ENCODE data around the gene RPH3AL. TPM values are rescaled to one million over a fixed set of nuclear protein-coding genes. Genes with fewer than 3 reads are reported as not detected.

Gene RPH3AL
- total and polyA plus RNA-seq, 5 donors: 4.7 to 11.5 (median 9.1) TPM

- no peaks in the 10 kb centered on the region for H3K4me1 ChIP-seq (ENCODE audit: control insufficient read depth, insufficient read depth, low read length)
- 92% methylated on average over 18 of the region's 18 CpGs for WGBS
- H3K9me3 ChIP-seq (ENCODE audit: control insufficient read depth, low read length): no peaks in the 10 kb centered on the region
- H3K4me3 ChIP-seq (ENCODE audit: low read length): no peak overlapping the region
- ATAC-seq: no peak
- no peak overlapping the region for H3K27ac ChIP-seq (ENCODE audit: low read length)
- no peaks in the 10 kb centered on the region for H3K27me3 ChIP-seq (ENCODE audit: control insufficient read depth, insufficient read depth)
- intact Hi-C loops (cut with DNase I): no loop called here
- peak in 2 of 3 donors; percentile 22 to 25 for DNase-seq
These were observed 62.0 kb downstream of the RPH3AL start for GRCh38 chr17:290626-291025.

GRCh38 chr17:290121-290521 lies 62.5 kb downstream of the RPH3AL start:
- no peaks in the 10 kb centered on the region for H3K4me1 ChIP-seq (ENCODE audit: control insufficient read depth, insufficient read depth, low read length)
- intact Hi-C loops (cut with DNase I): no loop called here
- no peak overlapping the region for H3K4me3 ChIP-seq (ENCODE audit: low read length)
- H3K9me3 ChIP-seq (ENCODE audit: control insufficient read depth, low read length): no peaks in the 10 kb centered on the region
- H3K27ac ChIP-seq (ENCODE audit: low read length): no peak overlapping the region
- 97% methylated on average over 21 of the region's 21 CpGs for WGBS
- DNase-seq (peak in 2 of 3 donors; percentile 32 to 44), ATAC-seq (no peak)
- H3K27me3 ChIP-seq (ENCODE audit: control insufficient read depth, insufficient read depth): no peaks in the 10 kb centered on the region

DNA sequence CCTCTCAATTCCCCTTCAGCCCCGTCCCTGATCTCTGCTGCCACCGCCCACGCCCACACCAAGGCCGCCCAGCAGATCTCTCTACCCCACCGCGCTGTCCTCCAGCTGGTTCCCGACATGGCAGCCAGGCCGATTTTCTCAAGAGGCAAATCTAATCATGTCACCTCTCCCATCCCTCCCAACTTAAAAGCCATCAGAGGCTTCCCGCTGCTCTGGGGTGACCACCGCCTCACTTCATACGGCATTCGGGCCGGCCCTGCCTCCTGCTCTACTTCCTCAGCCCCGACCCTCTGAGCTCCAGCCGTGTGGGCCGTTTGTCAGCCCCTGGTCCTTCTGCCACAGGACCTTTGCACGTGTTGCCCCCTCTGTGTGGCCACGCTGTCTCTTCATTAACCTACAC lies 63.2 kb downstream of the RPH3AL start:
- no peak overlapping the region for H3K4me3 ChIP-seq (ENCODE audit: low read length)
- DNase-seq (peak in 1 of 3 donors; percentile 19), ATAC-seq (no peak)
- no peak overlapping the region for H3K27ac ChIP-seq (ENCODE audit: low read length)
- intact Hi-C loops (cut with DNase I): no loop called here
- no peaks in the 10 kb centered on the region for H3K9me3 ChIP-seq (ENCODE audit: control insufficient read depth, low read length)
- 91% methylated on average over 18 of the region's 18 CpGs for WGBS
- H3K4me1 ChIP-seq (ENCODE audit: control insufficient read depth, insufficient read depth, low read length): no peaks in the 10 kb centered on the region
- no peaks in the 10 kb centered on the region for H3K27me3 ChIP-seq (ENCODE audit: control insufficient read depth, insufficient read depth)

GRCh38 chr17:288802-289356 lies 63.7 kb downstream of the RPH3AL start:
- Histone ChIP-seq H3K9me3 (ENCODE audit: control insufficient read depth, low read length) (no peaks in the 10 kb centered on the region), H3K27ac (ENCODE audit: low read length) (no peak overlapping the region), H3K4me3 (ENCODE audit: low read length) (no peak overlapping the region), H3K4me1 (ENCODE audit: control insufficient read depth, insufficient read depth, low read length) (no peaks in the 10 kb centered on the region), H3K27me3 (ENCODE audit: control insufficient read depth, insufficient read depth) (no peaks in the 10 kb centered on the region)
- intact Hi-C loops (cut with DNase I): no loop called here
- DNase-seq: peak in 1 of 3 donors; percentile 18
- ATAC-seq: no peak
- 72% methylated on average over 12 of the region's 17 CpGs for WGBS

- ATAC-seq (no peak), DNase-seq (peak in 2 of 3 donors; percentile 10 to 29)
- no peaks in the 10 kb centered on the region for H3K9me3 ChIP-seq (ENCODE audit: control insufficient read depth, low read length)
- WGBS: 76% methylated on average over 16 of the region's 16 CpGs
- H3K27ac ChIP-seq (ENCODE audit: low read length): no peak overlapping the region
- H3K4me1 ChIP-seq (ENCODE audit: control insufficient read depth, insufficient read depth, low read length): no peaks in the 10 kb centered on the region
- no peaks in the 10 kb centered on the region for H3K27me3 ChIP-seq (ENCODE audit: control insufficient read depth, insufficient read depth)
- intact Hi-C loops (cut with DNase I): no loop called here
- H3K4me3 ChIP-seq (ENCODE audit: low read length): no peak overlapping the region
These were observed 66.0 kb downstream of the RPH3AL start for GRCh38 chr17:286571-286970.

GRCh38 chr17:285751-286422 lies 66.7 kb downstream of the RPH3AL start:
- ATAC-seq: peak in 1 of 2 donors; percentile 23
- 88% methylated on average over 31 of the region's 31 CpGs for WGBS
- H3K27me3 ChIP-seq (ENCODE audit: control insufficient read depth, insufficient read depth): no peaks in the 10 kb centered on the region
- peak in 2 of 3 donors; percentile 25 to 42 for DNase-seq
- H3K4me1 ChIP-seq (ENCODE audit: control insufficient read depth, insufficient read depth, low read length): no peaks in the 10 kb centered on the region
- no peak overlapping the region for H3K4me3 ChIP-seq (ENCODE audit: low read length)
- intact Hi-C loops (cut with DNase I): no loop called here
- no peaks in the 10 kb centered on the region for H3K9me3 ChIP-seq (ENCODE audit: control insufficient read depth, low read length)
- H3K27ac ChIP-seq (ENCODE audit: low read length): no peak overlapping the region

GRCh38 chr17:284676-285355 lies 67.8 kb downstream of the RPH3AL start:
- no peaks in the 10 kb centered on the region for H3K9me3 ChIP-seq (ENCODE audit: control insufficient read depth, low read length)
- no peaks in the 10 kb centered on the region for H3K27me3 ChIP-seq (ENCODE audit: control insufficient read depth, insufficient read depth)
- no peak overlapping the region for H3K4me3 ChIP-seq (ENCODE audit: low read length)
- no peak overlapping the region for H3K27ac ChIP-seq (ENCODE audit: low read length)
- no peaks in the 10 kb centered on the region for H3K4me1 ChIP-seq (ENCODE audit: control insufficient read depth, insufficient read depth, low read length)
- 85% methylated on average over 29 of the region's 29 CpGs for WGBS
- ATAC-seq (no peak), DNase-seq (peak in 1 of 3 donors; percentile 19)
- intact Hi-C loops (cut with DNase I): no loop called here

DNA sequence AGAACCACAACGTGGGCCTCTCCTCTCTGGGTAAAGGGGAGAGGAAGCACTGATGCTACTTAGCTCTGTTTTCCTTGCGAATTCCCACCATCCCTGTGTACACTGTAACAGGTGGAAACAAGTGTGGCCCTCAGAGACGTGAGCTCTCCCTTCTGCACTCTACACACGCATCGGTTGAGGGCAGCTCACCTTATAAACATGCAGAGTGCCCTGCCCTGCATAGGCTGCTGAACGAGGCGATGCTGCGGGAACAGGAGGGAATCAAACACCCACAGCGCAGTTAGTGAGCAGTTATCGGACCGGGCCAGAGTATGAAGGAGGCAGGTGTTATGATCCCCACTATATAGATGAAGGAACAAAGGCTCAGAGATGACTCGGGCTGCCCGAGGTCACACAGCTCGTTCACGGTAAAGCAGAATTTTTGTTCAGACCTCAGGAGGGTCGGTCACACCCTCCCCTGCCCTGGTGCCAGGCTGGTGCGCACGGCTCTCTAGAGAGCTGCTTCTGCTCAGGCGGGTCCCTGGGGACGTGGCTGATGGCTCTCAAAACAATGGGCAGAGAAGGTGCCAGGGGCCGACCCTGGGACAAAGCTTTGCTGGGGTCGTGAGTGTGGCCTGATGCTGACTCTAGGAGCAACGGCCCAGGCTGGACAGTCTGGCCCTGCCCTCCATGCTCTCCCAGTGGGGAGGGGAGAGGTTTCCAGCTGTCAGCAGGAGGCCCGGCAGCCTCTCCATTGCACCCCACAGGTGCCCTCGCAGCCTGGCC lies 68.5 kb downstream of the RPH3AL start:
- DNase-seq (peak in 2 of 3 donors; percentile 16 to 40), ATAC-seq (peak in 1 of 2 donors; percentile 9)

DNA sequence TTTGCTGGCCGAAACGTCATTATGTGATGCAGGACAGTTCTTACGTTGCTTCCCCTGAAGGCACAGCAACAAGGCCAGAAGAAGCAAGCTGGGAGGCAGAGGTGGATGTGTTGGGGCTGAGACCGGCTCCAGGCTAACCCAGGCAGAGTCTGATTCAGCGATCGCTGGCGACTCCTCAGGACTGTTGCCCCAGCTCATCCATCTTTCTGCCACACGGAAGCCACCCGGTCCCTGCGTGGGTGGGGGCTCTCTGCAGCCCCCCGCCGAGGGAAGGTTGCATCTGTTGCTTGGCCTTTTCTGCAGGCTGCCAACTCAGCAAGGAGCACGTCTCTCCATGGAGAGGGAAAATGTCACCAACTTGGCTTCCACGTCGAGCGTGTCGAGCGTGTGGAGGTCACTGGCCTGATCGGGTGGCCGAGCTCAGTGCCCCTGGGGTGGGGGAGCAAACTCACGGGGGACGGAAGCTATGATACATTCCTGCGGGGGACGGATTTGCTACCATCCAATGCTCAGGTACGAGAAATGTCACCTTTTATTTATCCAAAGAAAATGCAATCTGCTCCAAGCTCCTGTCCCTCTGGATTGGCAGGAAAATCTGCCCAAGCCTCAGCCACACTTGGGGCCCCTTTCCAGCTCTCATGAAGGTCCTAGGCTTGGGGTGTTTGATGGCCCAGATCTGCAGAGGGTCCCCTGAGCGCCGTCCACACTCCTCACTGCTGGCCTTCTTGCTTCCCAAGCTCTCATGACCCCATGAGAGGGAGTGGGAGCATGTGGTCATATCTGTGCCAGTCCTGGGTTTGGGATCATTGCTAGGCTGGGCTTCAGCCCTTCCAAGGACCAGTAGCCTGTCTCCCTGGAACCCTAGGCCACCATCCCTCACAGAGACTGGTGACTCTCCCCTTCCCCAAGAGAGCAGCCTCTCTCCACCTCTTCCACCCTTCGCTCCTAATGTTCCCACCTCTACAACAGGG lies 69.4 kb downstream of the RPH3AL start:
- Histone ChIP-seq H3K9me3 (ENCODE audit: control insufficient read depth, low read length) (no peaks in the 10 kb centered on the region), H3K4me3 (ENCODE audit: low read length) (no peak overlapping the region), H3K27me3 (ENCODE audit: control insufficient read depth, insufficient read depth) (no peaks in the 10 kb centered on the region), H3K27ac (ENCODE audit: low read length) (no peak overlapping the region), H3K4me1 (ENCODE audit: control insufficient read depth, insufficient read depth, low read length) (no peaks in the 10 kb centered on the region)
- DNase-seq (peak in 2 of 3 donors; percentile 4 to 19), ATAC-seq (no peak)
- WGBS: 81% methylated on average over 28 of the region's 28 CpGs
- intact Hi-C loops (cut with DNase I): no loop called here

More for the DNA sequence above, 68.5 kb downstream of the RPH3AL start:
- Histone ChIP-seq H3K4me3 (ENCODE audit: low read length) (no peak overlapping the region), H3K9me3 (ENCODE audit: control insufficient read depth, low read length) (no peaks in the 10 kb centered on the region), H3K27me3 (ENCODE audit: control insufficient read depth, insufficient read depth) (no peaks in the 10 kb centered on the region), H3K27ac (ENCODE audit: low read length) (no peak overlapping the region), H3K4me1 (ENCODE audit: control insufficient read depth, insufficient read depth, low read length) (no peaks in the 10 kb centered on the region)
- intact Hi-C loops (cut with DNase I): no loop called here
- WGBS: 86% methylated on average over 25 of the region's 25 CpGs

Data from right cardiac atrium (tissue), 5 donors.